ENCODE measurements around the gene AAR2.

AAR2 gene

GRCh38 chr20:36218380-36219064 is 17.8 kb upstream of the AAR2 start:
- DNase-seq (ENCODE audit: low read depth) = no peak

- no peak for DNase-seq (ENCODE audit: low read depth)
These were observed 16.5 kb upstream of the AAR2 start for GRCh38 chr20:36219671-36220220.

GRCh38 chr20:36225666-36226065 is 10.6 kb upstream of the AAR2 start:
- no peak for DNase-seq (ENCODE audit: low read depth)

GRCh38 chr20:36228770-36229169 is 7.5 kb upstream of the AAR2 start:
- no peak for DNase-seq (ENCODE audit: low read depth)

GRCh38 chr20:36230019-36230418 is 6.3 kb upstream of the AAR2 start:
- DNase-seq (ENCODE audit: low read depth) = no peak

- DNase-seq (ENCODE audit: low read depth) = no peak
These were observed 4.9 kb upstream of the AAR2 start for GRCh38 chr20:36231331-36231730.

- no peak for DNase-seq (ENCODE audit: low read depth)
These were observed 1.4 kb upstream of the AAR2 start for GRCh38 chr20:36234771-36235320.

- no peak for DNase-seq (ENCODE audit: low read depth)
These were observed 476 bp downstream of the AAR2 start for GRCh38 chr20:36236786-36237121.

- no peak for DNase-seq (ENCODE audit: low read depth)
These were observed 1.2 kb downstream of the AAR2 start for GRCh38 chr20:36237477-36237876.

GRCh38 chr20:36238153-36238552 is 1.9 kb downstream of the AAR2 start:
- no peak for DNase-seq (ENCODE audit: low read depth)

- no peak for DNase-seq (ENCODE audit: low read depth)
These were observed 2.5 kb downstream of the AAR2 start for GRCh38 chr20:36238760-36239159.

GRCh38 chr20:36240076-36240475 is 3.8 kb downstream of the AAR2 start:
- DNase-seq (ENCODE audit: low read depth) = no peak

GRCh38 chr20:36241678-36242077 is 5.4 kb downstream of the AAR2 start:
- DNase-seq (ENCODE audit: low read depth) = no peak

- no peak for DNase-seq (ENCODE audit: low read depth)
These were observed 7.4 kb downstream of the AAR2 start for GRCh38 chr20:36243726-36244125.

- no peak for DNase-seq (ENCODE audit: low read depth)
These were observed 10.1 kb downstream of the AAR2 start for GRCh38 chr20:36246401-36246800.

GRCh38 chr20:36248836-36249235 is 12.6 kb downstream of the AAR2 start:
- no peak for DNase-seq (ENCODE audit: low read depth)

- DNase-seq (ENCODE audit: low read depth) = no peak
These were observed 13.2 kb downstream of the AAR2 start for GRCh38 chr20:36249450-36249849.

GRCh38 chr20:36251426-36251825 is 15.1 kb downstream of the AAR2 start:
- no peak for DNase-seq (ENCODE audit: low read depth)

GRCh38 chr20:36252511-36252910 is 16.2 kb downstream of the AAR2 start:
- no peak for DNase-seq (ENCODE audit: low read depth)

- DNase-seq (ENCODE audit: low read depth) = no peak
These were observed 16.8 kb downstream of the AAR2 start for GRCh38 chr20:36253036-36253435.

GRCh38 chr20:36254076-36254475 is 17.8 kb downstream of the AAR2 start:
- DNase-seq (ENCODE audit: low read depth) = no peak

GRCh38 chr20:36255445-36255844 is 19.2 kb downstream of the AAR2 start:
- DNase-seq (ENCODE audit: low read depth) = no peak

GRCh38 chr20:36259177-36260061 is 23.1 kb downstream of the AAR2 start:
- DNase-seq (ENCODE audit: low read depth) = no peak

Data from HS-27A (cell line).